ENCODE measurements around the gene SLC37A4.
"Not testable (repeated sequence)": the region's sequence is repeated elsewhere in the genome, so short reads cannot be mapped to it uniquely, and the experiment has no call there.

The SLC37A4 gene

GRCh38 chr11:119041821-119042514 lies 11.3 kb upstream of the SLC37A4 start:
- DNase-seq (ENCODE audit: low read depth), result peak; percentile 26

- not testable (repeated sequence) for DNase-seq (ENCODE audit: low read depth)
Measured at GRCh38 chr11:119039471-119039870, 8.8 kb upstream of the SLC37A4 start.

- no peak for DNase-seq (ENCODE audit: low read depth)
Measured at GRCh38 chr11:119038884-119039283, 8.2 kb upstream of the SLC37A4 start.

GRCh38 chr11:119034813-119035212 lies 4.1 kb upstream of the SLC37A4 start:
- DNase-seq (ENCODE audit: low read depth), result no peak

- not testable (repeated sequence) for DNase-seq (ENCODE audit: low read depth)
Measured at GRCh38 chr11:119033421-119033820, 2.7 kb upstream of the SLC37A4 start.

GRCh38 chr11:119031912-119032280 lies 1.2 kb upstream of the SLC37A4 start:
- DNase-seq (ENCODE audit: low read depth), result no peak

GRCh38 chr11:119030029-119030328 lies 698 bp downstream of the SLC37A4 start:
- no peak for DNase-seq (ENCODE audit: low read depth)

GRCh38 chr11:119029340-119030028 lies 1.2 kb downstream of the SLC37A4 start:
- no peak for DNase-seq (ENCODE audit: low read depth)

- DNase-seq (ENCODE audit: low read depth), result no peak
Measured at GRCh38 chr11:119029069-119029339, 1.7 kb downstream of the SLC37A4 start.

GRCh38 chr11:119028346-119029068 lies 2.2 kb downstream of the SLC37A4 start:
- no peak for DNase-seq (ENCODE audit: low read depth)

- DNase-seq (ENCODE audit: low read depth), result no peak
Measured at GRCh38 chr11:119027561-119028345, 2.9 kb downstream of the SLC37A4 start.

- no peak for DNase-seq (ENCODE audit: low read depth)
Measured at GRCh38 chr11:119026970-119027369, 3.7 kb downstream of the SLC37A4 start.

GRCh38 chr11:119025978-119026766 lies 4.5 kb downstream of the SLC37A4 start:
- DNase-seq (ENCODE audit: low read depth), result no peak

- DNase-seq (ENCODE audit: low read depth), result no peak
Measured at GRCh38 chr11:119025541-119025940, 5.1 kb downstream of the SLC37A4 start.

- no peak for DNase-seq (ENCODE audit: low read depth)
Measured at GRCh38 chr11:119025099-119025473, 5.6 kb downstream of the SLC37A4 start.

- DNase-seq (ENCODE audit: low read depth), result no peak
Measured at GRCh38 chr11:119024430-119025098, 6.1 kb downstream of the SLC37A4 start.

GRCh38 chr11:119023741-119024140 lies 6.9 kb downstream of the SLC37A4 start:
- peak; percentile 82 for DNase-seq (ENCODE audit: low read depth)

- no peak for DNase-seq (ENCODE audit: low read depth)
Measured at GRCh38 chr11:119021631-119022030, 9.0 kb downstream of the SLC37A4 start.

- DNase-seq (ENCODE audit: low read depth), result peak; percentile 15
Measured at GRCh38 chr11:119019996-119020395, 10.7 kb downstream of the SLC37A4 start.

GRCh38 chr11:119018074-119018938 lies 12.4 kb downstream of the SLC37A4 start, which contains the start of the genes RPS25 and TRAPPC4:
RPS25 (minus strand) TSS chr11:119018343; CDS start chr11:119018284, 59 bp downstream.
TRAPPC4 (plus strand) TSS chr11:119018766; CDS start chr11:119018796, 30 bp downstream.
- DNase-seq (ENCODE audit: low read depth), result peak; percentile 97
